ENCODE data around the gene CA12.

GRCh38 chr15:63407612-63408011, 26.0 kb upstream of the CA12 start:
- no peak for TF ChIP-seq CTCF (IDR thresholded peaks at IDR 0.05)
- no peak for TF ChIP-seq POLR2AphosphoS5 (IDR thresholded peaks at IDR 0.05)
